HG03469 (cell line): ENCODE measurements around the gene PAX3.
"Not testable (repeated sequence)": the region's sequence is repeated elsewhere in the genome, so short reads cannot be mapped to it uniquely, and the experiment has no call there.

Experiments
- ATAC-seq: cut with Tn5 transposase; IDR thresholded peaks from one replicate; pipeline ENCODE4 v1.9.1; 2021; ENCODE audit warnings: mild to moderate bottlenecking, moderate library complexity, moderate number of reproducible peaks; ENCODE audit not compliant: unreplicated experiment

Gene PAX3

DNA sequence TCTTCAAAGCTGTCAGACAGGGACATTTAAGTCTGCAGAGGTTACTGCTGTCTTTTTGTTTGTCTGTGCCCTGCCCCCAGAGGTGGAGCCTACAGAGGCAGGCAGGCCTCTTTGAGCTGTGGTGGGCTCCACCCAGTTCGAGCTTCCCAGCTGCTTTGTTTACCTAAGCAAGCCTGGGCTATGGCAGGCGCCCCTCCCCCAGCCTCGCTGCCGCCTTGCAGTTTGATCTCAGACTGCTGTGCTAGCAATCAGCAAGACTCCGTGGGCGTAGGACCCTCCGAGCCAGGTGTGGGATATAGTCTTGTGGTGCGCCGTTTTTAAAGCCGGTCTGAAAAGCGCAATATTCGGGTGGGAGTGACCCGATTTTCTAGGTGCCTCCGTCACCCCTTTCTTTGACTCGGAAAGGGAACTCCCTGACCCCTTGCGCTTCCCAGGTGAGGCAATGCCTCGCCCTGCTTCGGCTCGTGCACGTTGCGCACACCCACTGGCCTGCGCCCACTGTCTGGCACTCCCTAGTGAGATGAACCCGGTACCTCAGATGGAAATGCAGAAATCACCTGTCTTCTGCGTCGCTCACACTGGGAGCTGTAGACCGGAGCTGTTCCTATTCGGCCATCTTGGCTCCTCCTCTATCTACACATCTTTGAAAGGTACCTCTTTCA is 143.7 kb downstream of the PAX3 start:
- ATAC-seq: not testable (repeated sequence)
